LNCaP clone FGC (cell line): ENCODE measurements around the gene BLVRB.

Source experiments
- DNase-seq: peaks from one replicate; pipeline ENCODE4 v3.0.0-alpha.2; 2011; ENCODE audit warnings: low read depth
- H3K4me3 ChIP-seq: 2 replicates; pipeline ENCODE4 v1.5.1; 2011; ENCODE audit warnings: mild to moderate bottlenecking, low read depth, low read length, control low read depth
- CTCF ChIP-seq: IDR thresholded peaks from 2 replicates; pipeline ENCODE4 v1.5.1; 2012; ENCODE audit warnings: mild to moderate bottlenecking; ENCODE audit not compliant: control insufficient read depth, insufficient read depth; ENCODE audit errors: extremely low read depth

BLVRB gene

GRCh38 chr19:40422748-40423566, 42.6 kb downstream of the BLVRB start:
- no peak for TF ChIP-seq CTCF
- no peak overlapping the region for H3K4me3 ChIP-seq
- no peak for DNase-seq

- no peak for DNase-seq
- no peak for TF ChIP-seq CTCF
- no peak overlapping the region for H3K4me3 ChIP-seq
These were observed 43.4 kb downstream of the BLVRB start for GRCh38 chr19:40421993-40422747.

- peak; percentile 75 for DNase-seq
- H3K4me3 ChIP-seq: peak overlapping the region; percentile 67
- TF ChIP-seq CTCF: peak; percentile 85
These were observed 44.5 kb downstream of the BLVRB start for GRCh38 chr19:40420766-40421765.

GRCh38 chr19:40420451-40420765, 45.1 kb downstream of the BLVRB start:
- no peak for TF ChIP-seq CTCF
- no peak for DNase-seq
- H3K4me3 ChIP-seq: peak overlapping the region; percentile 67

- H3K4me3 ChIP-seq: no peak overlapping the region
- TF ChIP-seq CTCF: no peak
- no peak for DNase-seq
These were observed 45.8 kb downstream of the BLVRB start for GRCh38 chr19:40419780-40420179.

GRCh38 chr19:40419066-40419612, 46.4 kb downstream of the BLVRB start:
- H3K4me3 ChIP-seq: no peak overlapping the region
- no peak for DNase-seq
- TF ChIP-seq CTCF: no peak
